ENCODE measurements around the gene PICK1. TPM values are rescaled to one million over a fixed set of nuclear protein-coding genes. Genes with fewer than 3 reads are reported as not detected.
"Not testable (repeated sequence)": the region's sequence is repeated elsewhere in the genome, so short reads cannot be mapped to it uniquely, and the experiment has no call there.

The PICK1 gene
- total RNA-seq, 1 donor = 14.2 TPM

DNA sequence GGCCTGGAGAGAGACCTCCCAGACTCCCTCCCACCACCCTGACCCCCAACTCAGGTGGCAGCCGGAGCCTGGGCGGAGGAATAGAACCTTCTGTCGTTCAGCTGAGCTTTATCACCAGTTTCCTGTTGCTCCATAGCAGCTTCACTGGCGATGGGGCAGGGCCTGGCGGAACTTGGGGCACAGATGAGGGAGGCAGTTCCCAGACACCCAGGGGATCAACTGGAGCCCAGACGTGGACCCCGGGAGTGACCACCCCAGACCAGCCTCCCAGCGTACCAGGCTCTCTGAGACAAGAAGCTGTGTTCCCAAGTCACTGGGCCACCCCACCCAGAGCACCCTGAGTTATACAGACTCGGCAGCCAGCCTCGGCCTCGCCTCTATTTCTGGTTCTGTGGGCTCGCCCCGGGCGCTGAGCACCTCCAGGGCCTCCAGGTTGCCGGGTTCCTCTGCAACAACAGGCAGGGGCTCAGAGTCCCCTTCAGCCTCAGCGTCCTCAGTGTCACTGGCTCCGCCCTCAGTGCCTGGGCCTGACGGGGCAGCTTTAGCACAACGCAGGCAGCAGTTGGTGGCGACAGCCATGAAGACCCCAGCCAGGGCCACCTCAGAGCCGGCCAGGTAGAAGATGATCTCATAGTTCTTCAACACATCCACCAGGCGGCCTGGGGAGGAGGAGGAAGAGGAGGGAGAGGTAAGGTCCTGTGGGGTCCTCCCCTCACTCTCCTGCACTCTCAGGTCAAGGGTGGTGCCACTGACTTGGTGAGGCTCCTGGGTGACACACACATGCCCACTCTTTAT, 21.0 kb downstream of the PICK1 start:
- TF ChIP-seq, protein P1, sequence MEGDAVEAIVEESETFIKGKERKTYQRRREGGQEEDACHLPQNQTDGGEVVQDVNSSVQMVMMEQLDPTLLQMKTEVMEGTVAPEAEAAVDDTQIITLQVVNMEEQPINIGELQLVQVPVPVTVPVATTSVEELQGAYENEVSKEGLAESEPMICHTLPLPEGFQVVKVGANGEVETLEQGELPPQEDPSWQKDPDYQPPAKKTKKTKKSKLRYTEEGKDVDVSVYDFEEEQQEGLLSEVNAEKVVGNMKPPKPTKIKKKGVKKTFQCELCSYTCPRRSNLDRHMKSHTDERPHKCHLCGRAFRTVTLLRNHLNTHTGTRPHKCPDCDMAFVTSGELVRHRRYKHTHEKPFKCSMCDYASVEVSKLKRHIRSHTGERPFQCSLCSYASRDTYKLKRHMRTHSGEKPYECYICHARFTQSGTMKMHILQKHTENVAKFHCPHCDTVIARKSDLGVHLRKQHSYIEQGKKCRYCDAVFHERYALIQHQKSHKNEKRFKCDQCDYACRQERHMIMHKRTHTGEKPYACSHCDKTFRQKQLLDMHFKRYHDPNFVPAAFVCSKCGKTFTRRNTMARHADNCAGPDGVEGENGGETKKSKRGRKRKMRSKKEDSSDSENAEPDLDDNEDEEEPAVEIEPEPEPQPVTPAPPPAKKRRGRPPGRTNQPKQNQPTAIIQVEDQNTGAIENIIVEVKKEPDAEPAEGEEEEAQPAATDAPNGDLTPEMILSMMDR (IDR thresholded peaks at IDR 0.05; ENCODE audit: insufficient read depth, low read depth, low read length) = no peak
- H3K4me3 ChIP-seq (ENCODE audit: low read depth, low read length) = no peak overlapping the region
- DNase-seq (ENCODE audit: low read depth) = no peak

DNA sequence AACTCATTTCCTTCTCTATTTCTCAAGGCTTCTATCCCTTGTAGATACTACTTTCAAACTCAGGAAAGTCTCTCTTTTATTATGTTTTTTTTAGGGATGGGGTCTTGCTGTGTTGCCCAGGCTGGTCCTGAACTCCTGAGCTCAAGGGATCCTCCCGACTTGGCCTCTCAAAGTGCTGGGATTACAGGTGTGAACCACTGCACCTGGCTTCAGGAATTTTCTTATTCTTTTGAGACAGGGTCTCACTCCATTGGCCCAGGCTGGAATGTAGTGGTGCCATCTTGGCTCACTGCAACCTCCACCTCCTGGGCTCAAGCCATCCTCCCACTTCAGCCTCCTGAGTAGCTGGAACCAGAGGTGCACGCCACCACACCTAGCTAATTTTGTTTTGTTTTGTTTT, 22.0 kb downstream of the PICK1 start:
- not testable (repeated sequence) for H3K4me3 ChIP-seq (ENCODE audit: low read depth, low read length); DNase-seq (ENCODE audit: low read depth)

DNA sequence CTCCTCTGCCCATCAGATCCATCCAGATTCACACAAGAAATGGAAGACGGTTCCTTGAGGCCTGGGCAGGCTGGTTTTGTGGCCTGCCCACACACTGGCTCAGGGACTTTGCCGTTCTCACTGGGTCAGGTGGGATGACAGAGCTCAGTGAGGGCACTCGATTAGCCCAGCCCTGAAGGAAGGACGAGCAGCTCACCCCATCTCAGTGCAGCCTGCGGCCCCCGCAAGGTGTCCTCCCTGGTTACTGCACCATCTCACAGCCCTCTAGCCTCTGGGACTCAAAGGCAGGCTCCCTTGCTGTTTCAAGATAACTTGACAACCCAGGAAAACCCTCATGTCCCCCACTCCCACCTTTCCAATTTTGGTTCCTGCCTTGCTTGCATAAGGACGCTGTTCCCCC, 22.6 kb downstream of the PICK1 start:
- TF ChIP-seq, protein P1 (IDR thresholded peaks at IDR 0.05; ENCODE audit: insufficient read depth, low read depth, low read length) = no peak
- no peak for DNase-seq (ENCODE audit: low read depth)
- H3K4me3 ChIP-seq (ENCODE audit: low read depth, low read length) = no peak overlapping the region

DNA sequence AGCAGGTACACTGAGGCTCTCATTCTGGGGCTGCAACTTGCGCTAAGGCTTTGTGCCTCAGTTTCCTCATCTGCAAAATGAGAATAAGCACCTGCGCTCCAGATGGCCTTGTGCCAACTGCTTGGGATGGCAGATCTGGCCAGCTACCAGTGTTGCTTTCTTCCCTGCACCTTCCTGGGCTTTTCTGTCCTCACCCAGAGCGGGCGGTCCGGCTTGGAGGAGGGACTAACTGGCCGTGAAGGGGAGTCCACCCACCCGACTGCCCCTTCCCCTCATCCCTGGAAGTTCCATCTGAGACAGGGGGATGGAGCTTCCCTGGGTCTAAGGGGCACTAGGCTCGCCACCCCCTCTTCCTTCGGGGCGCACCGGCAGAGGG, 23.3 kb downstream of the PICK1 start:
- TF ChIP-seq, protein P1 (IDR thresholded peaks at IDR 0.05; ENCODE audit: insufficient read depth, low read depth, low read length) = no peak
- no peak for DNase-seq (ENCODE audit: low read depth)
- no peak overlapping the region for H3K4me3 ChIP-seq (ENCODE audit: low read depth, low read length)

- TF ChIP-seq, protein P1 (IDR thresholded peaks at IDR 0.05; ENCODE audit: insufficient read depth, low read depth, low read length) = no peak
- peak overlapping the region; percentile 32 for H3K4me3 ChIP-seq (ENCODE audit: low read depth, low read length)
- no peak for DNase-seq (ENCODE audit: low read depth)
Observed at GRCh38 chr22:38080850-38081635, 23.8 kb downstream of the PICK1 start.

DNA sequence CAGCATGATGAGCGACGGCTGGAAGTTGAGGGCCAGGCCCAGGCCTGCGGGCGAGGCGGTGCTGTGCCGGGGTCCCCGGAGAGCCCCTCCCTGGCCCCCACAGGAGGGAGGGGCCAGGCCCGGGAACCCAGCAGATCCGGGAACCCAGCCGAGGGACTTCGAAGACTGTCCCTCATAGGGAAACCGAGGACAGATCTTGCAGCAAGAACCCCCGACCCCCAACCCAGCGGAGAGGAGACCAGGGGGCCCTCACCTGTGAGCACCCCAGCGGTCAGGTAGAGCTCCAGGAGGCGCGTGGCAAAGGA, 24.4 kb downstream of the PICK1 start:
- TF ChIP-seq, protein P1 (IDR thresholded peaks at IDR 0.05; ENCODE audit: insufficient read depth, low read depth, low read length) = no peak
- DNase-seq (ENCODE audit: low read depth) = no peak
- H3K4me3 ChIP-seq (ENCODE audit: low read depth, low read length) = peak overlapping the region; percentile 21

DNA sequence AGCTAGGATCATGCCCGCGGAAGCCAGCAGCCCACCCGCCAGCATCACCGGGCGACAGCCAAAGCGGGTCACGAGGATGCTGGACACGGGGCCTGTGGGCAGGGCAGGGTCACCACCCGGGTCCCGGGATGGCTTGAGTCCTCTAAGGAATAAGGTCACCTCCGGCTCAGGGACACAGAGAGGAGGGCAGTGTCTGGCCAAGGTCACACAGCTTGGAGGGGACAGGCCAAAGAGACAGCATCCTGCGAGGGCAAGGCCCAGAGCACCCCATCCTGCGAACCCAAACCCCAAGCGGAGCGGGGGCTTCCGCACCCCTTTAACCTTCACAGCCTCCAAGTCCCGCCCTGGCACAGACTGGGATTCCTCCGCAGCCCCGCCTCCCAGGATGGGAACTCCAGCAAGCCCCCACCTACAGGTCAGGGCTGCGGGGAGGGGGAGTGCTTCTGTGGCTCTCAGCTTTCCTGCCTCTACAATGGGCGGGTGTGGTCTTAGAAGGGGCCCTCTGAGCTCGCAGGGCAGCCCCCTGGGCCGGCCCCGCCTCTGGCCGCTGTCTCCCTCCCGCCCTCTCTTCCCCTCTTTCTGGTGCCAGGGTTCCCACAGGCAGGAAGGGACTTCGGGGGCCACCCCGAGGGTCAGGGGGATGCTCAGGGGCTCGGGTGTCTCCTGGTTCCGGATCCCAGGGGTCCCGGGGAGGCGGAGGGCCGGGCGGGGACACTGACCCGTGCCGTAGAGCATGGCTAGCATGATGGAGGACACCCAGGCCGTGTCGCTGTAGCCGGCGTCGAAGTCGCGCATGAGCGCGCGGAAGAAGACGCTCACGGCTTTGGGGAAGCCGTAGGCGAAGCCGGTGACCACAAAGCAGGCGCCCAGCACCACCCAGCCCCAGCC, 25.0 kb downstream of the PICK1 start:
- TF ChIP-seq, protein P1 (IDR thresholded peaks at IDR 0.05; ENCODE audit: insufficient read depth, low read depth, low read length) = no peak
- no peak overlapping the region for H3K4me3 ChIP-seq (ENCODE audit: low read depth, low read length)
- no peak for DNase-seq (ENCODE audit: low read depth)

Measured in fibroblast of villous mesenchyme (primary cell).